ENCODE results near the gene CTSA.
"Not testable (repeated sequence)": the region's sequence is repeated elsewhere in the genome, so short reads cannot be mapped to it uniquely, and the experiment has no call there.

Gene CTSA

GRCh38 chr20:45896641-45897161 is 5.6 kb downstream of the CTSA start:
- Histone ChIP-seq H3K9me3 (ENCODE audit: control extremely low read depth in 1 of 5, control insufficient read depth in 4 of 5, insufficient read depth in 2 of 5, low read depth in 1 of 5, low read length in 4 of 5) (no peaks in the 10 kb centered on the region), H3K36me3 (ENCODE audit: control insufficient read depth in 4 of 4, insufficient read depth in 4 of 4, low read length in 3 of 4) (peaks cover 11 to 65% (median 41%) of the 10 kb centered on the region in 4 experiments), H3K27me3 (replicated peaks in 2 of 5; ENCODE audit: control insufficient read depth in 4 of 5, insufficient read depth in 5 of 5, low read length in 4 of 5) (no peaks in the 10 kb centered on the region), H3K4me3 (ENCODE audit: control insufficient read depth in 1 of 7, extremely low read depth in 1 of 7, insufficient read depth in 4 of 7, low read depth in 2 of 7, low read length in 6 of 7) (no peak overlapping the region), H3K27ac (ENCODE audit: insufficient read depth in 1 of 2, low read depth in 1 of 2, low read length in 2 of 2, poor library complexity in 1 of 2, severe bottlenecking in 2 of 2) (no peak overlapping the region), H3K4me1 (ENCODE audit: control extremely low read depth in 1 of 4, control insufficient read depth in 4 of 4, insufficient read depth in 4 of 4, low read length in 3 of 4) (peaks cover 8 to 16% (median 14%) of the 10 kb centered on the region in 4 experiments)
- DNase-seq: no peak
- 100% methylated on average over 9 of the region's 14 CpGs for WGBS (ENCODE audit: insufficient coverage)
- CTCF ChIA-PET: interaction anchor here (0.9 to 1.1 kb wide), 3 partner anchors 9 to 63 kb away, joined by 3 read pairs; partner anchors contain the start of gene SPATA25
- POLR2A ChIA-PET: no interaction called here

GRCh38 chr20:45897289-45897688 is 6.2 kb downstream of the CTSA start:
- ChIA-PET CTCF (interaction anchor here (0.9 to 1.1 kb wide), 3 partner anchors 10 to 63 kb away, joined by 3 read pairs; partner anchors contain the start of gene SPATA25), POLR2A (no interaction called here)
- peaks cover 11 to 68% (median 42%) of the 10 kb centered on the region in 4 experiments for H3K36me3 ChIP-seq (ENCODE audit: control insufficient read depth in 4 of 4, insufficient read depth in 4 of 4, low read length in 3 of 4)
- no peaks in the 10 kb centered on the region for H3K9me3 ChIP-seq (ENCODE audit: control extremely low read depth in 1 of 5, control insufficient read depth in 4 of 5, insufficient read depth in 2 of 5, low read depth in 1 of 5, low read length in 4 of 5)
- no peak overlapping the region for H3K4me3 ChIP-seq (ENCODE audit: control insufficient read depth in 1 of 7, extremely low read depth in 1 of 7, insufficient read depth in 4 of 7, low read depth in 2 of 7, low read length in 6 of 7)
- H3K4me1 ChIP-seq (ENCODE audit: control extremely low read depth in 1 of 4, control insufficient read depth in 4 of 4, insufficient read depth in 4 of 4, low read length in 3 of 4): peaks cover 3 to 10% (median 8%) of the 10 kb centered on the region in 4 experiments
- 100% methylated on average over 1 of the region's 2 CpGs for WGBS (ENCODE audit: insufficient coverage)
- H3K27me3 ChIP-seq (replicated peaks in 2 of 5; ENCODE audit: control insufficient read depth in 4 of 5, insufficient read depth in 5 of 5, low read length in 4 of 5): no peaks in the 10 kb centered on the region
- H3K27ac ChIP-seq (ENCODE audit: insufficient read depth in 1 of 2, low read depth in 1 of 2, low read length in 2 of 2, poor library complexity in 1 of 2, severe bottlenecking in 2 of 2): no peak overlapping the region
- no peak for DNase-seq

- no peaks in the 10 kb centered on the region for H3K27me3 ChIP-seq (replicated peaks in 2 of 5; ENCODE audit: control insufficient read depth in 4 of 5, insufficient read depth in 5 of 5, low read length in 4 of 5)
- no peaks in the 10 kb centered on the region for H3K9me3 ChIP-seq (ENCODE audit: control extremely low read depth in 1 of 5, control insufficient read depth in 4 of 5, insufficient read depth in 2 of 5, low read depth in 1 of 5, low read length in 4 of 5)
- H3K27ac ChIP-seq (ENCODE audit: insufficient read depth in 1 of 2, low read depth in 1 of 2, low read length in 2 of 2, poor library complexity in 1 of 2, severe bottlenecking in 2 of 2): no peak overlapping the region
- ChIA-PET CTCF (interaction anchor here (1.0 to 2.1 kb wide), 2 partner anchors 10 to 98 kb away, joined by 6 to 11 read pairs; no protein-coding TSS in a partner anchor), POLR2A (no interaction called here)
- WGBS (ENCODE audit: insufficient coverage): 92% methylated on average over 6 of the region's 7 CpGs
- peaks cover 0 to 6% (median 4%) of the 10 kb centered on the region in 4 experiments for H3K4me1 ChIP-seq (ENCODE audit: control extremely low read depth in 1 of 4, control insufficient read depth in 4 of 4, insufficient read depth in 4 of 4, low read length in 3 of 4)
- H3K36me3 ChIP-seq (ENCODE audit: control insufficient read depth in 4 of 4, insufficient read depth in 4 of 4, low read length in 3 of 4): peaks cover 11 to 67% (median 43%) of the 10 kb centered on the region in 4 experiments
- H3K4me3 ChIP-seq (ENCODE audit: control insufficient read depth in 1 of 7, extremely low read depth in 1 of 7, insufficient read depth in 4 of 7, low read depth in 2 of 7, low read length in 6 of 7): no peak overlapping the region
- no peak for DNase-seq
These were observed 6.6 kb downstream of the CTSA start for GRCh38 chr20:45897692-45898091.

GRCh38 chr20:45898285-45898684 is 7.2 kb downstream of the CTSA start:
- Histone ChIP-seq H3K27ac (ENCODE audit: insufficient read depth in 1 of 2, low read depth in 1 of 2, low read length in 2 of 2, poor library complexity in 1 of 2, severe bottlenecking in 2 of 2) (no peak overlapping the region), H3K4me1 (ENCODE audit: control extremely low read depth in 1 of 4, control insufficient read depth in 4 of 4, insufficient read depth in 4 of 4, low read length in 3 of 4) (peaks cover 0 to under 1% (median under 1%) of the 10 kb centered on the region in 4 experiments), H3K4me3 (ENCODE audit: control insufficient read depth in 1 of 7, extremely low read depth in 1 of 7, insufficient read depth in 4 of 7, low read depth in 2 of 7, low read length in 6 of 7) (no peak overlapping the region), H3K27me3 (replicated peaks in 2 of 5; ENCODE audit: control insufficient read depth in 4 of 5, insufficient read depth in 5 of 5, low read length in 4 of 5) (no peaks in the 10 kb centered on the region), H3K9me3 (ENCODE audit: control extremely low read depth in 1 of 5, control insufficient read depth in 4 of 5, insufficient read depth in 2 of 5, low read depth in 1 of 5, low read length in 4 of 5) (no peaks in the 10 kb centered on the region), H3K36me3 (ENCODE audit: control insufficient read depth in 4 of 4, insufficient read depth in 4 of 4, low read length in 3 of 4) (peaks cover 11 to 62% (median 40%) of the 10 kb centered on the region in 4 experiments)
- no peak for DNase-seq
- ChIA-PET POLR2A (interaction anchor here (0.7 kb wide), 1 partner anchor 792 kb away, joined by 3 read pairs; no protein-coding TSS in a partner anchor), CTCF (interaction anchor here (0.9 to 2.1 kb wide), 5 partner anchors 8 to 99 kb away, joined by 3 to 11 read pairs (median 4); no protein-coding TSS in a partner anchor)
- 95% methylated on average over 9 of the region's 12 CpGs for WGBS (ENCODE audit: insufficient coverage)

GRCh38 chr20:45899046-45899835 is 8.1 kb downstream of the CTSA start:
- WGBS (ENCODE audit: insufficient coverage): 90% methylated on average over 5 of the region's 13 CpGs
- no peak overlapping the region for H3K4me3 ChIP-seq (ENCODE audit: control insufficient read depth in 1 of 7, extremely low read depth in 1 of 7, insufficient read depth in 4 of 7, low read depth in 2 of 7, low read length in 6 of 7)
- no peaks in the 10 kb centered on the region for H3K9me3 ChIP-seq (ENCODE audit: control extremely low read depth in 1 of 5, control insufficient read depth in 4 of 5, insufficient read depth in 2 of 5, low read depth in 1 of 5, low read length in 4 of 5)
- H3K36me3 ChIP-seq (ENCODE audit: control insufficient read depth in 4 of 4, insufficient read depth in 4 of 4, low read length in 3 of 4): peaks cover 6 to 55% (median 36%) of the 10 kb centered on the region in 4 experiments
- H3K27me3 ChIP-seq (replicated peaks in 2 of 5; ENCODE audit: control insufficient read depth in 4 of 5, insufficient read depth in 5 of 5, low read length in 4 of 5): no peaks in the 10 kb centered on the region
- POLR2A ChIA-PET: interaction anchor here (0.6 kb wide), 1 partner anchor 43 kb away, joined by 3 read pairs; no protein-coding TSS in a partner anchor
- no peak for DNase-seq
- H3K4me1 ChIP-seq (ENCODE audit: control extremely low read depth in 1 of 4, control insufficient read depth in 4 of 4, insufficient read depth in 4 of 4, low read length in 3 of 4): no peaks in the 10 kb centered on the region
- H3K27ac ChIP-seq (ENCODE audit: insufficient read depth in 1 of 2, low read depth in 1 of 2, low read length in 2 of 2, poor library complexity in 1 of 2, severe bottlenecking in 2 of 2): no peak overlapping the region
- CTCF ChIA-PET: interaction anchor here (0.8 to 2.1 kb wide), 5 partner anchors 9 to 100 kb away, joined by 3 to 11 read pairs (median 4); no protein-coding TSS in a partner anchor

GRCh38 chr20:45901332-45901731 is 10.2 kb downstream of the CTSA start:
- H3K27me3 ChIP-seq (replicated peaks in 2 of 5; ENCODE audit: control insufficient read depth in 4 of 5, insufficient read depth in 5 of 5, low read length in 4 of 5); POLR2A ChIA-PET; DNase-seq; H3K9me3 ChIP-seq (ENCODE audit: control extremely low read depth in 1 of 5, control insufficient read depth in 4 of 5, insufficient read depth in 2 of 5, low read depth in 1 of 5, low read length in 4 of 5); H3K27ac ChIP-seq (ENCODE audit: insufficient read depth in 1 of 2, low read depth in 1 of 2, low read length in 2 of 2, poor library complexity in 1 of 2, severe bottlenecking in 2 of 2); H3K4me3 ChIP-seq (ENCODE audit: control insufficient read depth in 1 of 7, extremely low read depth in 1 of 7, insufficient read depth in 4 of 7, low read depth in 2 of 7, low read length in 6 of 7); H3K4me1 ChIP-seq (ENCODE audit: control extremely low read depth in 1 of 4, control insufficient read depth in 4 of 4, insufficient read depth in 4 of 4, low read length in 3 of 4): not testable (repeated sequence)
- H3K36me3 ChIP-seq (ENCODE audit: control insufficient read depth in 4 of 4, insufficient read depth in 4 of 4, low read length in 3 of 4): peaks cover 3 to 44% (median 29%) of the 10 kb centered on the region in 4 experiments
- CTCF ChIA-PET: interaction anchor here (2.7 kb wide), 1 partner anchor 10 kb away, joined by 11 read pairs; the partner anchor contains the start of genes CTSA and NEURL2
- 100% methylated on average over 3 of the region's 6 CpGs for WGBS (ENCODE audit: insufficient coverage)
